H1 (cell line): ENCODE measurements around the gene POLR3G. TPM values are rescaled to one million over a fixed set of nuclear protein-coding genes. Genes with fewer than 3 reads are reported as not detected.

Experiments used
- CTCF ChIP-seq, 3 experiments: IDR thresholded peaks; 1 replicate in 2 of 3; 2 replicates in 1 of 3; pipeline versions ENCODE4 v1.5.1 to v1.6.1; 2011; ENCODE audit warnings: low read length in 3 of 3, mild to moderate bottlenecking in 3 of 3, inconsistent platforms in 2 of 3, low read depth in 1 of 3, moderate library complexity in 1 of 3; ENCODE audit not compliant: insufficient read depth in 1 of 3; ENCODE audit errors: control extremely low read depth in 1 of 3
- KDM1A ChIP-seq: fragments of 200-600, 300-600 bp; sonication (generic); IDR thresholded peaks from 2 replicates; pipeline ENCODE4 v1.7.1; 2016; ENCODE audit warnings: mild to moderate bottlenecking, low read length, borderline replicate concordance
- SP2 ChIP-seq: IDR thresholded peaks from 2 replicates; pipeline ENCODE4 v1.6.1; 2012; ENCODE audit warnings: mild to moderate bottlenecking, low read length, inconsistent platforms
- polyA plus RNA-seq, 7 experiments: library from polyadenylated mRNA; depleted of rRNA in 3 of 7; stranded (reverse) in 5 of 7; unstranded in 2 of 7; fragments of >200 nt in 5 of 7; fragments of 200-250 nt in 2 of 7; gene quantifications; 1 replicate in 5 of 7; 2 replicates in 1 of 7; 4 replicates in 1 of 7; pipeline versions ENCODE4 v1.2.1 to v1.2.3, GENCODE V29; 2011 to 2013; ENCODE audit warnings: missing spikeins in 2 of 7, mixed read lengths in 2 of 7
- total RNA-seq: library from RNA; stranded (reverse); fragmentation: NEBNext Ultra II Directional; extraction: Animal tissue kit (Norgen Biotek cat#: 25700); gene quantifications from 2 replicates; pipeline ENCODE4 v1.2.1, GENCODE V29; 2021

The POLR3G gene
- total and polyA plus RNA-seq, 2 of the 8 experiments (the other 6 are each of a cell fraction or from before 2014, with no cell fraction given) = 119 to 179 TPM

GRCh38 chr5:90446961-90447360, 27.7 kb upstream of the POLR3G start (continued):
- no peak for TF ChIP-seq CTCF (IDR thresholded peaks at IDR 0.05; ENCODE audit: control extremely low read depth in 1 of 3, insufficient read depth in 1 of 3, low read depth in 1 of 3, low read length in 3 of 3)
- no peak for TF ChIP-seq KDM1A
- TF ChIP-seq SP2 = no peak
